H1 (cell line): ENCODE measurements around the gene MRS2. TPM values are rescaled to one million over a fixed set of nuclear protein-coding genes. Genes with fewer than 3 reads are reported as not detected.

Source experiments
- CTCF ChIA-PET: fragments of 300-600 bp; sonication (Branson Sonifier 250); formaldehyde crosslinking; loops from one replicate; lab custom pipeline; 2021; ENCODE audit not compliant: partially characterized antibody; lab: Charles Lee
- POLR2A ChIA-PET: fragments of 300-600 bp; sonication (Branson Sonifier 250); formaldehyde crosslinking; loops from one replicate; lab custom pipeline; 2021; ENCODE audit warnings: inconsistent platforms; ENCODE audit not compliant: partially characterized antibody; lab: Charles Lee
- DNase-seq, 2 experiments: peaks; one replicate each; pipeline versions ENCODE4 v3.0.0 to v3.0.0-alpha.2; 2010 to 2022; ENCODE audit warnings: low spot score in 2 of 2, low read depth in 1 of 2, mixed read lengths in 1 of 2
- FAIRE-seq: peaks from 2 replicates; lab custom pipeline; 2011; peaks lifted over from hg19 to GRCh38; lab: Jason Lieb, UNC
- H2AFZ ChIP-seq: 2 replicates; pipeline ENCODE4 v1.8.1; 2012; ENCODE audit warnings: low read length, inconsistent platforms
- H2AK5ac ChIP-seq: 2 replicates; pipeline ENCODE4 v1.6.1; 2013; ENCODE audit warnings: low read depth, low read length
- H2BK120ac ChIP-seq: replicated peaks from 2 replicates; pipeline ENCODE3; 2013; ENCODE audit warnings: low read depth, low read length, inconsistent platforms
- H2BK12ac ChIP-seq: 2 replicates; pipeline ENCODE4 v1.6.1; 2013; ENCODE audit warnings: low read depth, low read length
- H2BK15ac ChIP-seq: 2 replicates; pipeline ENCODE4 v1.6.1; 2013; ENCODE audit warnings: low read length
- H2BK20ac ChIP-seq: 2 replicates; pipeline ENCODE4 v1.6.1; 2013; ENCODE audit warnings: low read length
- H2BK5ac ChIP-seq: 2 replicates; pipeline ENCODE4 v1.6.1; 2013; ENCODE audit warnings: low read depth, low read length
- H3K14ac ChIP-seq: 2 replicates; pipeline ENCODE4 v1.6.1; 2013; ENCODE audit warnings: inconsistent platforms; ENCODE audit not compliant: insufficient read length
- H3K18ac ChIP-seq: 2 replicates; pipeline ENCODE4 v1.6.1; 2013; ENCODE audit warnings: low read length; ENCODE audit errors: extremely low read depth
- H3K23ac ChIP-seq: 2 replicates; pipeline ENCODE4 v1.6.1; 2013; ENCODE audit warnings: inconsistent platforms; ENCODE audit not compliant: insufficient read length
- H3K23me2 ChIP-seq: 2 replicates; pipeline ENCODE4 v1.6.1; 2013; ENCODE audit warnings: low read depth, low read length
- H3K27ac ChIP-seq: 2 replicates; pipeline ENCODE4 v1.6.1; 2011; ENCODE audit warnings: low read depth, low read length, inconsistent platforms
- H3K27me3 ChIP-seq, 4 experiments: replicated peaks in 1 of 4; 1 replicate in 1 of 4; 2 replicates in 3 of 4; pipeline versions ENCODE4 v1.6.1 to v1.8.1; 2011 to 2013; ENCODE audit warnings: low read length in 3 of 4, mild to moderate bottlenecking in 3 of 4, inconsistent platforms in 2 of 4, mixed read lengths in 2 of 4, moderate library complexity in 1 of 4; ENCODE audit not compliant: control insufficient read depth in 3 of 4, insufficient read depth in 3 of 4; ENCODE audit errors: extremely low read depth in 1 of 4
- H3K36me3 ChIP-seq, 4 experiments: 2 replicates each; pipeline versions ENCODE4 v1.6.1 to v1.8.1; 2011 to 2013; ENCODE audit warnings: mild to moderate bottlenecking in 4 of 4, low read length in 3 of 4, moderate library complexity in 2 of 4, control low read depth in 1 of 4, inconsistent platforms in 1 of 4; ENCODE audit not compliant: insufficient read depth in 4 of 4, control insufficient read depth in 2 of 4
- H3K4ac ChIP-seq: replicated peaks from 2 replicates; pipeline ENCODE3; 2013; ENCODE audit warnings: low read length, low read depth, mixed read lengths, inconsistent platforms; ENCODE audit not compliant: insufficient read length
- H3K4me1 ChIP-seq, 4 experiments: replicated peaks in 1 of 4; 1 replicate in 1 of 4; 2 replicates in 3 of 4; pipeline versions ENCODE4 v1.6.1 to v1.8.1; 2011 to 2013; ENCODE audit warnings: low read length in 3 of 4, inconsistent platforms in 2 of 4, mixed read lengths in 1 of 4; ENCODE audit not compliant: insufficient read depth in 4 of 4, control insufficient read depth in 3 of 4
- H3K4me2 ChIP-seq, 2 experiments: 2 replicates each; pipeline versions ENCODE4 v1.6.1 to v1.8.1; 2011 to 2013; ENCODE audit warnings: low read depth in 2 of 2, low read length in 2 of 2, control low read depth in 1 of 2, inconsistent platforms in 1 of 2, mild to moderate bottlenecking in 1 of 2; ENCODE audit not compliant: insufficient read depth in 1 of 2
- H3K4me3 ChIP-seq, 4 experiments: fragments of 200-600, 300-600 bp in 1 of 4; sonication (generic), shearing (Covaris generic), sonication (Bioruptor Twin) in 1 of 4; 2 replicates each; pipeline versions ENCODE4 v1.5.1 to v1.8.1; 2011 to 2016; ENCODE audit warnings: low read length in 4 of 4, low read depth in 3 of 4, control low read depth in 2 of 4, inconsistent platforms in 2 of 4, mild to moderate bottlenecking in 2 of 4, mixed read lengths in 1 of 4, moderate library complexity in 1 of 4; ENCODE audit not compliant: insufficient read depth in 2 of 4; ENCODE audit errors: extremely low read depth in 1 of 4
- H3K56ac ChIP-seq: replicated peaks from 2 replicates; pipeline ENCODE3; 2013; ENCODE audit warnings: low read depth, mild to moderate bottlenecking, mixed read lengths, low read length, inconsistent platforms; ENCODE audit not compliant: insufficient read length
- H3K79me1 ChIP-seq: 2 replicates; pipeline ENCODE4 v1.6.1; 2013; ENCODE audit warnings: low read depth, low read length, control low read depth
- H3K79me2 ChIP-seq, 2 experiments: 2 replicates each; pipeline versions ENCODE4 v1.6.1 to v1.8.1; 2012 to 2013; ENCODE audit warnings: low read length in 2 of 2, mild to moderate bottlenecking in 2 of 2, inconsistent platforms in 1 of 2; ENCODE audit not compliant: insufficient read depth in 2 of 2, control insufficient read depth in 1 of 2
- H3K9ac ChIP-seq, 4 experiments: replicated peaks in 1 of 4; 1 replicate in 1 of 4; 2 replicates in 3 of 4; pipeline versions ENCODE4 v1.6.1 to v1.8.1; 2011 to 2013; ENCODE audit warnings: low read depth in 3 of 4, low read length in 3 of 4, control low read depth in 2 of 4, mild to moderate bottlenecking in 2 of 4, moderate library complexity in 2 of 4, inconsistent platforms in 1 of 4; ENCODE audit errors: extremely low read depth in 1 of 4
- H3K9me3 ChIP-seq, 2 experiments: 2 replicates each; pipeline versions ENCODE4 v1.6.1 to v1.8.1; 2012 to 2013; ENCODE audit warnings: mild to moderate bottlenecking in 2 of 2, moderate library complexity in 2 of 2, control low read depth in 1 of 2, inconsistent platforms in 1 of 2, low read depth in 1 of 2, low read length in 1 of 2, mixed read lengths in 1 of 2; ENCODE audit not compliant: insufficient read depth in 2 of 2
- H4K20me1 ChIP-seq, 2 experiments: replicated peaks in 1 of 2; 2 replicates each; pipeline versions ENCODE3 to v1.8.1; 2011 to 2013; ENCODE audit warnings: inconsistent platforms in 2 of 2, low read length in 2 of 2, mild to moderate bottlenecking in 1 of 2; ENCODE audit not compliant: insufficient read depth in 2 of 2, control insufficient read depth in 1 of 2
- H4K5ac ChIP-seq: 2 replicates; pipeline ENCODE4 v1.6.1; 2013; ENCODE audit warnings: low read length, low read depth, mixed read lengths, inconsistent platforms; ENCODE audit not compliant: insufficient read length
- H4K8ac ChIP-seq: 2 replicates; pipeline ENCODE4 v1.8.0; 2013; ENCODE audit warnings: mild to moderate bottlenecking, moderate library complexity, low read length, inconsistent platforms; ENCODE audit not compliant: insufficient read depth; ENCODE audit errors: extremely low read depth
- H4K91ac ChIP-seq: replicated peaks from 2 replicates; pipeline ENCODE3; 2013; ENCODE audit warnings: low read length, mixed read lengths, inconsistent platforms; ENCODE audit not compliant: insufficient read length
- ASH2L ChIP-seq: fragments of 200-600, 300-600 bp; sonication (generic); IDR thresholded peaks from one replicate; pipeline ENCODE4 v1.7.1; 2017; ENCODE audit warnings: low read length
- CHD1 ChIP-seq: IDR thresholded peaks from 2 replicates; pipeline ENCODE4 v1.6.1; 2012; ENCODE audit warnings: low read depth, low read length, improper control_type of control experiment
- CREB1 ChIP-seq: IDR thresholded peaks from 2 replicates; pipeline ENCODE4 v1.6.1; 2012; ENCODE audit warnings: inconsistent platforms
- EGR1 ChIP-seq: IDR thresholded peaks from 2 replicates; pipeline ENCODE4 v1.6.1; 2011; ENCODE audit warnings: low read depth, low read length, borderline replicate concordance
- MAFK ChIP-seq: IDR thresholded peaks from 2 replicates; pipeline ENCODE4 v1.6.1; 2012; ENCODE audit warnings: low read depth, mild to moderate bottlenecking, improper control_type of control experiment, low read length
- POU5F1 ChIP-seq: IDR thresholded peaks from 2 replicates; pipeline ENCODE4 v1.6.1; 2011; ENCODE audit warnings: low read depth, mild to moderate bottlenecking, low read length, moderate library complexity
- RBBP5 ChIP-seq: IDR thresholded peaks from 2 replicates; pipeline ENCODE4 v1.7.1; 2012; ENCODE audit warnings: low read depth, mild to moderate bottlenecking, inconsistent platforms, low read length, moderate library complexity, borderline replicate concordance
- SP2 ChIP-seq: IDR thresholded peaks from 2 replicates; pipeline ENCODE4 v1.6.1; 2012; ENCODE audit warnings: mild to moderate bottlenecking, low read length, inconsistent platforms
- SRF ChIP-seq: IDR thresholded peaks from 2 replicates; pipeline ENCODE4 v1.6.1; 2011; ENCODE audit warnings: mild to moderate bottlenecking, low read depth, low read length, moderate library complexity
- TAF1 ChIP-seq: IDR thresholded peaks from 2 replicates; pipeline ENCODE4 v1.6.1; 2011; ENCODE audit warnings: mild to moderate bottlenecking, low read depth, low read length
- TCF12 ChIP-seq: IDR thresholded peaks from 2 replicates; pipeline ENCODE4 v1.6.1; 2011; ENCODE audit warnings: low read depth, mild to moderate bottlenecking, low read length
- WGBS, 2 experiments: shearing (Covaris generic) in 1 of 2; methylation state at CpG; one replicate each; pipeline versions ENCODE4 v1.1.6 to v1.1.7; 2013 to 2015; ENCODE audit warnings: low lambda C conversion rate in 2 of 2, mixed read lengths in 2 of 2, inconsistent platforms in 1 of 2, low coverage in 1 of 2, missing lambda C conversion rate in 1 of 2; ENCODE audit not compliant: insufficient replicate concordance in 2 of 2, insufficient coverage in 1 of 2, insufficient read length in 1 of 2; ENCODE audit errors: extremely low coverage in 1 of 2, missing lambda C conversion rate in 1 of 2; 5-methylcytosine and 5-hydroxymethylcytosine counted together
- polyA plus RNA-seq, 7 experiments: library from polyadenylated mRNA; depleted of rRNA in 3 of 7; stranded (reverse) in 5 of 7; unstranded in 2 of 7; fragments of >200 nt in 5 of 7; fragments of 200-250 nt in 2 of 7; gene quantifications; 1 replicate in 5 of 7; 2 replicates in 1 of 7; 4 replicates in 1 of 7; pipeline versions ENCODE4 v1.2.1 to v1.2.3, GENCODE V29; 2011 to 2013; ENCODE audit warnings: missing spikeins in 2 of 7, mixed read lengths in 2 of 7
- total RNA-seq: library from RNA; stranded (reverse); fragmentation: NEBNext Ultra II Directional; extraction: Animal tissue kit (Norgen Biotek cat#: 25700); gene quantifications from 2 replicates; pipeline ENCODE4 v1.2.1, GENCODE V29; 2021
- TF ChIP-seq, protein P1 (sequence below): IDR thresholded peaks from 2 replicates; pipeline ENCODE4 v1.6.1; 2012; ENCODE audit warnings: inconsistent platforms

The MRS2 gene
- total and polyA plus RNA-seq, 2 of the 8 experiments (the other 6 are each of a cell fraction or from before 2014, with no cell fraction given) = 51.2 to 67.5 TPM

GRCh38 chr6:24458134-24458533 is 55.4 kb downstream of the MRS2 start:
- no peaks in the 10 kb centered on the region for H3K36me3 ChIP-seq
- H2BK20ac ChIP-seq = no peak overlapping the region
- H4K20me1 ChIP-seq = no peaks in the 10 kb centered on the region
- no peak overlapping the region for H2BK5ac ChIP-seq
- no peak overlapping the region for H3K4me3 ChIP-seq
- 78% methylated on average over 4 of the region's 4 CpGs; no CpG with 5 or more reads in 1 of the 2 experiments for WGBS, 2 experiments
- CTCF ChIA-PET = interaction anchor here (0.6 to 2.8 kb wide), 5 partner anchors 9 to 816 kb away, joined by 3 to 9 read pairs (median 3); partner anchors contain the start of gene ALDH5A1
- no peak overlapping the region for H2BK120ac ChIP-seq
- no peak for FAIRE-seq
- no peak overlapping the region for H4K91ac ChIP-seq
- no peak overlapping the region for H2AK5ac ChIP-seq
- H3K27ac ChIP-seq = no peak overlapping the region
- no peak overlapping the region for H4K5ac ChIP-seq
- no peak overlapping the region for H3K23ac ChIP-seq
- POLR2A ChIA-PET = interaction anchor here (1.0 kb wide), 1 partner anchor 53 kb away, joined by 3 read pairs; no protein-coding TSS in a partner anchor
- H2BK15ac ChIP-seq = no peak overlapping the region
- no peaks in the 10 kb centered on the region for H3K79me2 ChIP-seq
- H3K18ac ChIP-seq = no peak overlapping the region
- H2AFZ ChIP-seq = no peak overlapping the region
- H3K14ac ChIP-seq = no peak overlapping the region
- no peaks in the 10 kb centered on the region for H3K9me3 ChIP-seq
- H4K8ac ChIP-seq = no peak overlapping the region
- H3K56ac ChIP-seq = no peak overlapping the region
- H3K4ac ChIP-seq = no peak overlapping the region
- no peak overlapping the region for H3K9ac ChIP-seq
- TF ChIP-seq RBBP5 = no peak
- TF ChIP-seq EGR1 = no peak
- TF ChIP-seq CREB1 = no peak
- TF ChIP-seq SRF = no peak
- TF ChIP-seq, protein P1, sequence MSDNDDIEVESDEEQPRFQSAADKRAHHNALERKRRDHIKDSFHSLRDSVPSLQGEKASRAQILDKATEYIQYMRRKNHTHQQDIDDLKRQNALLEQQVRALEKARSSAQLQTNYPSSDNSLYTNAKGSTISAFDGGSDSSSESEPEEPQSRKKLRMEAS = no peak
- TF ChIP-seq SP2 = no peak
- TF ChIP-seq TCF12 = no peak
- no peak for TF ChIP-seq CHD1
- TF ChIP-seq POU5F1 = no peak
- no peak for TF ChIP-seq ASH2L
- TF ChIP-seq MAFK = no peak
- TF ChIP-seq TAF1 = no peak
- no peak overlapping the region for H3K4me2 ChIP-seq
- no peak overlapping the region for H2BK12ac ChIP-seq
- H3K23me2 ChIP-seq = no peaks in the 10 kb centered on the region
- no peaks in the 10 kb centered on the region for H3K27me3 ChIP-seq
- H3K4me1 ChIP-seq = no peaks in the 10 kb centered on the region
- DNase-seq = no peak
- no peaks in the 10 kb centered on the region for H3K79me1 ChIP-seq
